HG03175 (cell line): Measurements from ENCODE around the gene NOP14.
"Not testable (repeated sequence)": the region's sequence is repeated elsewhere in the genome, so short reads cannot be mapped to it uniquely, and the experiment has no call there.

Source experiments
- ATAC-seq: cut with Tn5 transposase; IDR thresholded peaks from one replicate; pipeline ENCODE4 v1.9.1; 2021; ENCODE audit warnings: mild to moderate bottlenecking, moderate library complexity; ENCODE audit not compliant: unreplicated experiment

NOP14 gene

GRCh38 chr4:2943364-2944090 lies 19.7 kb downstream of the NOP14 start:
- ATAC-seq, result no peak

- no peak for ATAC-seq
Observed at GRCh38 chr4:2942532-2943363, 20.5 kb downstream of the NOP14 start.

DNA sequence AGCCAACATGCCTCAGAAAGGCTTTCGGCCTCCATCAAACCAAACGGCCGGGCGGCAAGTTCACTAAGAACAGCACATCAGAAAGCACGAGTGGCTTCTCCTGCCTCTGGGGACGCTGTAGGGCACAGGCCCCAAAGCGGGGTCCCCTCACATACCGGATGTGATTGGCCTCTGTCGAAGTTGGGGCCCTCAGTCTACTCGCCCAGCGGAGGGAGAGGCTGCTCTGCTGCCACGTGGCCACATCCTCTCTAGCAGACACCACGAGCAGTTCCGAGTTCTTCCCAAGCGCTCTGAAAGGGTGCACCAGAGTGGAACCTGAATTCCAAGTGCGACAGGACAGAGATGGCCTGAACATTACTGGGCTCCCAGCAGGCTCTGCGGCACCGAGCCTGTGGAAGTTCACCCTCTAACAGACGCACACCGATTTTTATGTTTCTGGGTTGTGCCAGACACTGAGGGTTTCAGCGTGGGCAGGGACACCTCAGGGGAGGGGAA lies 21.1 kb downstream of the NOP14 start:
- ATAC-seq, result no peak

DNA sequence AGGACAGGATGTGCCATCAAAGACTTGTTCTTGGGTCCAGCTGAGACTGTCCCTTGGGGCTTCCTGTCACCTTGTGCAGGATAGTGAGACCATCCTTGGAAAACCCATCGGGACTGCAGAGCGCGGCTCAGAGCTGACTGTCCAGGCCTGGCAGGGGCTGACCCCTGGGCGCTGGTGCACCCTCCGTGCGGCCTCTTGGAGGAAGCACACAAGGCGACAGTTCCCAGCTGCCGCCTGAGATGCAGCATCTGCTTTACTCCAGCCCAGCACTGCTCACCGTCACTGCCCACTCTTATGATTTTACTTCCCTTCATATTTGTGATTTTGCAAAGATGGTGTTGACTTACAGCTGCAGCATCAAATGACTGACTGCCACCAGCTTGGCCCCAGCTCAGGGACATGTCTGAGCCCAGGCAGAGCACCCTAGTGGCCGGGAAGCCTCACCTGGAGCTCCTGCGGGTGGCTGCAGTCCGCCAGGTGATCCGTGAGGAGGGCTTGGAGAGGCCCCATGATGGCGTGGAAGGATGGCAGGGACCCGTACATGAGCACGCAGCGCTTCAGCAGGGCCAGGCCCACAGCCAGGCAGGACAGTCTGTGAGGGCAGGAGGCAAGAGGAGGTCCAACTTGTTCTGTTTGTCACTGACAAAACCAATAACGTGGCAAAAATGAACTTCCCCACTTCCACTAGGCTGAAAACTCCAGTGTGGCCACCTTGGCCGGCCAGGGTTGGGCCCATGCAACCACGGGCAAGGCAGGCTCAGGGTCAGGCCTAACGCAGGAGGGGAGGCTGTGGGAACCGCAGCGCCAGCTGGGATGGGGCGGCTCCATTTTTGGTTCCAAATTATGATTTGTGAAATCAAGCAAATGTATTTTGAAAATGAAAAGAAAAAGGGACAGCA lies 21.8 kb downstream of the NOP14 start:
- no peak for ATAC-seq

DNA sequence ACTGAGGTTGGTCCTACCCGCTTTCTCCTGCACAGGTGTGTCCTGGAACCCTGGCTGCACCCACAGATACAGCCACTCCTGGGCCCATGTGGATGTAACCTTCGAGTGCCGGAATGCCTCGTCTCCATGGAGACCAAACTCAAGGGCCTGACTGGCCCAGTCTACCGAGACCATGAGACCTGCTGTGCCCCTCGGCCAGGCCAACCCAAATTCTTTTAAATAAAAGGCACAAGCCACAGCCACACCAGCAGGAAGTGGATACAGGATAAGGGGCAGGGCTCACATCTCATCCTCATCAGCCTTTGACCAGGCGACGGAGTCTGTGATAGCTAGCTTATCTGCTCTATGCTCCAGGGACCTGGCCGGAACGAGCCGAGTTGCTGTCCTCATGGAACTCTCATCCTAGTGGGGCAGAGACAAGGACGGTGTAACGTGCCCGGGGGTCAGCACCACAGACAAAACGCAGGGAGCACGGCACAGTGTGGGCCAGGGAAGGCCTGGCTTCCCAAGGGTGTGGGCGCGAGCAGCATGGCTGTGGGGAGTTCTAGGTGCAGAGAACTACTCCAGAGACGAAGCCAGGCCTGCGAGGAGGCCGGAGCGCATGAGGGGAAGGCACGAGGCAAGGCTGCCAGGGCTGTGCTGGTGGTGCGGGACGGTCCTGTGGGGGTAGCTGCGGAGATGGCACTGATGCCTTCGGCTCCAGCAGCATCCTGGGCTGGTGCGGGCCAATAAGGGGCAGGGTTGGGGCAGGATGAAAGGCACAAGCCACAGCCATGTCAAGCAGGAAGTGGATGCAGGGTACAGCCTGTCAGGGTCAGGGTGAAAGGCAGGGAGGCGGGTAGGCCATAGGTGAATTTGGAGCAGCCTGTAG lies 22.7 kb downstream of the NOP14 start:
- ATAC-seq, result no peak

GRCh38 chr4:2939383-2940243 lies 23.6 kb downstream of the NOP14 start:
- no peak for ATAC-seq

- no peak for ATAC-seq
Observed at GRCh38 chr4:2938906-2939305, 24.3 kb downstream of the NOP14 start.

- ATAC-seq, result not testable (repeated sequence)
Observed at GRCh38 chr4:2938411-2938810, 24.8 kb downstream of the NOP14 start.

DNA sequence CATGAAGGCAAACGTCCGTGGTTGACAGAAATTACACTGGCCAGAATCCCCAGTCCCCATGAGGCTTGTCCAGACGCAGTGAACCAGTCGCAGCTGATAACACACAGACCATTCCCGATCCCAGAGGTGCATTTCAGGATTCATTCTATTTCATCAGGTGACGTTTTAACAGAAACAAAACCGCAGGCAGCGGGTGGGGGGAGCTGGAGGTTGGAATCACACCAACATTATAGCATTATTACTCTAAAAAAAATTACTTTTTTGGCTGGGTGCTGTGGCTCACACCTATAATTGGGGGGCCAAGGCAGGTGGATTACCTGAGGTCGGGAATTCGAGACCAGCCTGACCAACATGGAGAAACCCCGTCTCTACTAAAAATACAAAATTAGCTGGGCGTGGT lies 25.2 kb downstream of the NOP14 start:
- ATAC-seq, result no peak

DNA sequence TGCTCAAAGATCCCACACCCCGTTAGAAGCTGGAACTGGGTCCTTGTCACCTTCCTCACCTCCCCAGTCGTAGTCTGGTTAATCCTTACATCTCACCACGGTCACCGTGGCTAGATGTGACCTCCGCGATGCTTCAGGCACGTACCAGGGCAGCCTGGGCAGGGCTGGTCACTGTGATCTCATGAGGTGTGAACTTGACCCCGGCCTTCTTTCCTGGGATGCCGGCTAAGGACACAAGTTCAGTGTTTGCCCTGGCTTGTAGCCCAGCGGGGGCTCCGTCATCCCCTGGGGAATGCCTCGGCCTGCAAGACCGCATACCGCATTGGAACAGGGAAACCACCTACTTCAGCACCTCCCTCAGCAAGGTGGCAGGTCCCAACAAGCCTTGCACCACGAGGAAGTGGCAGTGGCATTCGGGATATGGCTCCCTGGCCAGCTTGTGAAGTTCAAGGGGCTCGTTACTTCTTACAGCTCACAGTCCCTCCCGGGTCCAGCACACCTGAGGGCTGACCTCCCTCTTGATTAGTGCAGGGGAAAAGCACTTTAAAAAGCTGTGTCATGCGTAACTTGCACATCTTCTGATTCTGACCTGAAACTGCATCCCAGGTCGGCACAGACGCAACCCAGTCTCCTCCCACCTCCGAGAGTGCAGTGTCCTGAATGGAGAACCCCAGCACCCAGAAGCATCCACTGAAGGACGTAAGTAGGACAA lies 25.9 kb downstream of the NOP14 start:
- ATAC-seq, result no peak

- peak; percentile 35 for ATAC-seq
Observed at GRCh38 chr4:2936773-2937145, 26.4 kb downstream of the NOP14 start.

GRCh38 chr4:2935762-2936743 lies 27.2 kb downstream of the NOP14 start:
- no peak for ATAC-seq

- peak; percentile 56 for ATAC-seq
Observed at GRCh38 chr4:2934813-2935761, 28.1 kb downstream of the NOP14 start.

- no peak for ATAC-seq
Observed at GRCh38 chr4:2934077-2934812, 29.0 kb downstream of the NOP14 start.

- ATAC-seq, result no peak
Observed at GRCh38 chr4:2933566-2934076, 29.6 kb downstream of the NOP14 start.
